Measurements from ENCODE around the gene DPP9.

- TF ChIP-seq TAF1 (IDR thresholded peaks at IDR 0.05; ENCODE audit: low read depth): no peak
- TF ChIP-seq, protein P1, sequence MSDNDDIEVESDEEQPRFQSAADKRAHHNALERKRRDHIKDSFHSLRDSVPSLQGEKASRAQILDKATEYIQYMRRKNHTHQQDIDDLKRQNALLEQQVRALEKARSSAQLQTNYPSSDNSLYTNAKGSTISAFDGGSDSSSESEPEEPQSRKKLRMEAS (IDR thresholded peaks at IDR 0.05): no peak
- no peak for TF ChIP-seq EP300 (IDR thresholded peaks at IDR 0.05; ENCODE audit: borderline replicate concordance)
- TF ChIP-seq TCF12 (IDR thresholded peaks at IDR 0.05; ENCODE audit: low read depth): no peak
- TF ChIP-seq, protein P2, sequence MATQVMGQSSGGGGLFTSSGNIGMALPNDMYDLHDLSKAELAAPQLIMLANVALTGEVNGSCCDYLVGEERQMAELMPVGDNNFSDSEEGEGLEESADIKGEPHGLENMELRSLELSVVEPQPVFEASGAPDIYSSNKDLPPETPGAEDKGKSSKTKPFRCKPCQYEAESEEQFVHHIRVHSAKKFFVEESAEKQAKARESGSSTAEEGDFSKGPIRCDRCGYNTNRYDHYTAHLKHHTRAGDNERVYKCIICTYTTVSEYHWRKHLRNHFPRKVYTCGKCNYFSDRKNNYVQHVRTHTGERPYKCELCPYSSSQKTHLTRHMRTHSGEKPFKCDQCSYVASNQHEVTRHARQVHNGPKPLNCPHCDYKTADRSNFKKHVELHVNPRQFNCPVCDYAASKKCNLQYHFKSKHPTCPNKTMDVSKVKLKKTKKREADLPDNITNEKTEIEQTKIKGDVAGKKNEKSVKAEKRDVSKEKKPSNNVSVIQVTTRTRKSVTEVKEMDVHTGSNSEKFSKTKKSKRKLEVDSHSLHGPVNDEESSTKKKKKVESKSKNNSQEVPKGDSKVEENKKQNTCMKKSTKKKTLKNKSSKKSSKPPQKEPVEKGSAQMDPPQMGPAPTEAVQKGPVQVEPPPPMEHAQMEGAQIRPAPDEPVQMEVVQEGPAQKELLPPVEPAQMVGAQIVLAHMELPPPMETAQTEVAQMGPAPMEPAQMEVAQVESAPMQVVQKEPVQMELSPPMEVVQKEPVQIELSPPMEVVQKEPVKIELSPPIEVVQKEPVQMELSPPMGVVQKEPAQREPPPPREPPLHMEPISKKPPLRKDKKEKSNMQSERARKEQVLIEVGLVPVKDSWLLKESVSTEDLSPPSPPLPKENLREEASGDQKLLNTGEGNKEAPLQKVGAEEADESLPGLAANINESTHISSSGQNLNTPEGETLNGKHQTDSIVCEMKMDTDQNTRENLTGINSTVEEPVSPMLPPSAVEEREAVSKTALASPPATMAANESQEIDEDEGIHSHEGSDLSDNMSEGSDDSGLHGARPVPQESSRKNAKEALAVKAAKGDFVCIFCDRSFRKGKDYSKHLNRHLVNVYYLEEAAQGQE (IDR thresholded peaks at IDR 0.05; ENCODE audit: low read depth): no peak
- no peak for TF ChIP-seq CREB1 (IDR thresholded peaks at IDR 0.05; ENCODE audit: low read depth)
- TF ChIP-seq TEAD4 (IDR thresholded peaks at IDR 0.05): no peak
- TF ChIP-seq USF1 (IDR thresholded peaks at IDR 0.05): no peak
- TF ChIP-seq YY1 (IDR thresholded peaks at IDR 0.05; ENCODE audit: low read depth): no peak
- no peak for TF ChIP-seq FOXM1 (IDR thresholded peaks at IDR 0.05; ENCODE audit: borderline replicate concordance, low read depth)
Measured at GRCh38 chr19:4642625-4643024, 81.0 kb downstream of the DPP9 start.
